Suprapubic skin (tissue), 3 donors: Measurements from ENCODE around the gene PMF1.

Experiments
- CTCF ChIP-seq, 2 donors: fragments of 200-600 bp in 1 of 2; fragments of 450-650 bp in 1 of 2; sonication (generic) in 1 of 2; IDR thresholded peaks; one replicate each; pipeline ENCODE4 v1.5.1; 2016 to 2019; ENCODE audit warnings: antibody characterized with exemption in 2 of 2, mild to moderate bottlenecking in 1 of 2, moderate library complexity in 1 of 2
- POLR2A ChIP-seq, 2 donors: fragments of 450-650 bp; IDR thresholded peaks; one replicate each; pipeline ENCODE4 v1.6.1; 2017; ENCODE audit warnings: antibody characterized with exemption in 2 of 2, mild to moderate bottlenecking in 2 of 2, moderate library complexity in 2 of 2

- TF ChIP-seq POLR2A (IDR thresholded peaks at IDR 0.05) (no peak), CTCF (IDR thresholded peaks at IDR 0.05) (no peak)
Observed at GRCh38 chr1:156266051-156266450, 53.2 kb downstream of the PMF1 start.
